K562 (cell line): ENCODE measurements around the gene RNU6-9. TPM values are rescaled to one million over a fixed set of nuclear protein-coding genes. Genes with fewer than 3 reads are reported as not detected.

ENCODE experiments used
- ATAC-seq: fragments of 200-7000 bp; cut with Tn5 transposase; 3 replicates; pipeline ENCODE4 v1.9.1; 2020; ENCODE audit warnings: moderate library complexity
- BruUV-seq: library from RNA; stranded (reverse); fragments of 400-500 nt; replicated peaks from 2 replicates; lab custom pipeline; 2021; lab: Mats Ljungman, UMichigan
- CTCF ChIA-PET: fragments of 300-600 bp; formaldehyde crosslinking; extraction: SDS; loops from one replicate; lab custom pipeline; 2021; ENCODE audit warnings: low intra/inter-chr PET ratio; lab: Yijun Ruan, JAX
- POLR2A ChIA-PET: fragments of 300-600, 350-650 bp; sonication (Branson Sonifier 250); formaldehyde crosslinking; extraction: SDS; loops from one replicate; lab custom pipeline; 2021; ENCODE audit warnings: antibody characterized with exemption, inconsistent platforms; lab: Yijun Ruan, JAX
- DNase-seq, 4 experiments: peaks; one replicate each; pipeline versions ENCODE4 v3.0.0 to v3.0.0-alpha.2; 2011 to 2018; ENCODE audit warnings: low spot score in 3 of 4, mixed read lengths in 3 of 4; ENCODE audit errors: extremely low read depth in 1 of 4
- FAIRE-seq: peaks from 2 replicates; lab custom pipeline; 2011; peaks lifted over from hg19 to GRCh38; lab: Jason Lieb, UNC
- H2AFZ ChIP-seq: 2 replicates; pipeline ENCODE4 v1.6.0; 2011; ENCODE audit warnings: low read depth, low read length, control low read depth, inconsistent platforms
- H3K27ac ChIP-seq: fragments of 200-600 bp; 3 replicates; pipeline ENCODE4 v1.8.0; 2011; ENCODE audit warnings: low read depth, mild to moderate bottlenecking, control low read depth, inconsistent platforms, low read length, moderate library complexity, mixed read lengths; ENCODE audit errors: extremely low read depth
- H3K27me3 ChIP-seq, 2 experiments: fragments of 300-600 bp in 1 of 2; 2 replicates in 1 of 2; 3 replicates in 1 of 2; pipeline versions ENCODE4 v1.6.0 to v1.8.0; 2011; ENCODE audit warnings: inconsistent platforms in 2 of 2, low read length in 2 of 2, mild to moderate bottlenecking in 1 of 2, mixed read lengths in 1 of 2, moderate library complexity in 1 of 2; ENCODE audit not compliant: control insufficient read depth in 2 of 2, insufficient read depth in 2 of 2
- H3K36me3 ChIP-seq: fragments of 300-600 bp; 3 replicates; pipeline ENCODE4 v1.8.0; 2011; ENCODE audit warnings: mild to moderate bottlenecking, low read length, inconsistent platforms; ENCODE audit not compliant: control insufficient read depth, insufficient read depth
- H3K4me1 ChIP-seq, 2 experiments: fragments of 200-600 bp in 1 of 2; replicated peaks in 1 of 2; 2 replicates in 1 of 2; 3 replicates in 1 of 2; pipeline versions ENCODE4 v1.5.1 to v1.8.0; 2011; ENCODE audit warnings: inconsistent platforms in 2 of 2, low read length in 2 of 2, mild to moderate bottlenecking in 1 of 2, mixed read lengths in 1 of 2, moderate library complexity in 1 of 2; ENCODE audit not compliant: control insufficient read depth in 2 of 2, insufficient read depth in 2 of 2
- H3K4me2 ChIP-seq: 2 replicates; pipeline ENCODE4 v1.6.1; 2011; ENCODE audit warnings: low read length, control low read depth, inconsistent platforms, mixed read lengths; ENCODE audit not compliant: insufficient read depth
- H3K4me3 ChIP-seq: fragments of 200-600 bp; sonication (generic), shearing (Covaris generic); 2 replicates; pipeline ENCODE4 v1.5.1; 2016; ENCODE audit warnings: control low read depth, inconsistent platforms
- H3K79me2 ChIP-seq: fragments of 200-600 bp; 3 replicates; pipeline ENCODE4 v1.8.0; 2011; ENCODE audit warnings: low read length, inconsistent platforms; ENCODE audit not compliant: control insufficient read depth, insufficient read depth
- H3K9ac ChIP-seq, 2 experiments: 2 replicates each; pipeline versions ENCODE4 v1.6.0 to v1.6.1; 2011; ENCODE audit warnings: low read depth in 2 of 2, low read length in 2 of 2, control low read depth in 1 of 2, inconsistent platforms in 1 of 2, mild to moderate bottlenecking in 1 of 2, mixed read lengths in 1 of 2; ENCODE audit not compliant: insufficient read depth in 1 of 2
- H3K9me1 ChIP-seq: one replicate; pipeline ENCODE4 v1.6.0; 2011; ENCODE audit warnings: inconsistent platforms, mild to moderate bottlenecking, low read length, moderate library complexity; ENCODE audit not compliant: control insufficient read depth, insufficient read depth
- H3K9me3 ChIP-seq: replicated peaks from 2 replicates; pipeline ENCODE4 v1.5.1; 2011; ENCODE audit warnings: low read depth, low read length, inconsistent platforms; ENCODE audit not compliant: control insufficient read depth, insufficient read depth
- H4K20me1 ChIP-seq: replicated peaks from 2 replicates; pipeline ENCODE4 v1.6.1; 2011; ENCODE audit warnings: low read length, inconsistent platforms, mixed read lengths; ENCODE audit not compliant: control insufficient read depth, insufficient read depth
- CBX1 ChIP-seq: sonication (generic); IDR thresholded peaks from 2 replicates; pipeline ENCODE4 v1.6.1; 2016; ENCODE audit warnings: antibody characterized with exemption, low read depth, mild to moderate bottlenecking
- KLF13 ChIP-seq: fragments of 450-650 bp; IDR thresholded peaks from 2 replicates; pipeline ENCODE4 v1.6.1; 2016; ENCODE audit warnings: missing genetic modification characterization, low read depth, mild to moderate bottlenecking, missing compliant biosample characterization, moderate library complexity, borderline replicate concordance
- L3MBTL2 ChIP-seq: fragments of 450-650 bp; IDR thresholded peaks from 2 replicates; pipeline ENCODE4 v1.6.1; 2016; ENCODE audit warnings: mild to moderate bottlenecking, moderate library complexity
- MCM7 ChIP-seq, 2 experiments: fragments of 450-650 bp; IDR thresholded peaks; 2 replicates each; pipeline ENCODE4 v1.6.1; 2016 to 2018
- NCOA1 ChIP-seq: fragments of 450-650 bp; IDR thresholded peaks from 2 replicates; pipeline ENCODE4 v1.6.1; 2016; ENCODE audit warnings: low read depth
- NFIC ChIP-seq: fragments of 450-650 bp; IDR thresholded peaks from 2 replicates; pipeline ENCODE4 v1.6.1; 2017; ENCODE audit warnings: mild to moderate bottlenecking, inconsistent platforms
- SMARCA5 ChIP-seq: fragments of 450-650 bp; IDR thresholded peaks from 2 replicates; pipeline ENCODE4 v1.6.1; 2016
- SRF ChIP-seq, 2 experiments: fragments of 250-450, 450-650 bp in 1 of 2; sonication (Bioruptor Pico) in 1 of 2; sonication (generic) in 1 of 2; formaldehyde crosslinking; IDR thresholded peaks; 2 replicates each; pipeline versions ENCODE4 v1.5.0 to v1.5.1; 2020 to 2022; ENCODE audit warnings: mild to moderate bottlenecking in 1 of 2, missing genetic modification reagents in 1 of 2
- ZBTB7A ChIP-seq: IDR thresholded peaks from 2 replicates; pipeline ENCODE4 v1.6.1; 2011; ENCODE audit warnings: low read depth, mild to moderate bottlenecking, low read length, moderate library complexity, borderline replicate concordance; ENCODE audit not compliant: control insufficient read depth
- ZC3H11A ChIP-seq: IDR thresholded peaks from 2 replicates; pipeline ENCODE4 v1.6.1; 2012; ENCODE audit warnings: low read depth, low read length, improper control_type of control experiment
- ZNF175 ChIP-seq: fragments of 200-800 bp; sonication (Bioruptor generic); IDR thresholded peaks from 2 replicates; pipeline ENCODE4 v1.6.1; 2016; ENCODE audit warnings: low read depth, mild to moderate bottlenecking, missing genetic modification characterization, missing compliant biosample characterization
- ZNF3 ChIP-seq: fragments of 250-450 bp; sonication (Bioruptor Pico); IDR thresholded peaks from 2 replicates; pipeline ENCODE4 v1.5.0; 2021; ENCODE audit warnings: mild to moderate bottlenecking, moderate library complexity
- WGBS: fragments of 100-300 bp; shearing (Covaris generic); methylation state at CpG from one replicate; pipeline ENCODE4 v1.1.6; 2016; ENCODE audit warnings: low coverage, mixed read lengths; ENCODE audit not compliant: insufficient coverage; ENCODE audit errors: missing lambda C conversion rate; 5-methylcytosine and 5-hydroxymethylcytosine counted together
- in situ Hi-C: fragments of 300-500 bp; cut with MboI; formaldehyde crosslinking; loops from 4 replicates; pipeline ENCODE4 v1.15.0; 2018; ENCODE audit warnings: inconsistent platforms, mixed read lengths
- intact Hi-C: fragments of 100-400 bp; cut with micrococcal nuclease; formaldehyde crosslinking; loops from 2 replicates; pipeline ENCODE4 v1.14.2; 2022
- polyA plus RNA-seq, 8 experiments: library from polyadenylated mRNA; depleted of rRNA in 4 of 8; stranded (reverse) in 5 of 8; unstranded in 3 of 8; fragments of >200 nt; fragmentation: Nextera tagmentation in 2 of 8; fragmentation: Illumina TruSeq in 1 of 8; extraction: Ambion mirVana in 2 of 8; extraction: Trizol in 1 of 8; gene quantifications; 2 replicates each; pipeline versions ENCODE4 v1.2.1 to v1.2.3, GENCODE V29; 2011 to 2014; ENCODE audit warnings: inconsistent platforms in 1 of 8, missing spikeins in 1 of 8
- total RNA-seq, 7 experiments: library from RNA; depleted of rRNA in 6 of 7; stranded (reverse); fragments of >200 nt in 6 of 7; fragmentation: Illumina TruSeq in 2 of 7; extraction: Trizol in 2 of 7; gene quantifications; 2 replicates each; pipeline versions ENCODE4 v1.2.1 to v1.2.3, GENCODE V29; 2011 to 2021; ENCODE audit warnings: low replicate concordance in 1 of 7
- TF ChIP-seq, protein P1 (sequence below), 2 experiments: IDR thresholded peaks; 2 replicates each; pipeline ENCODE4 v1.6.1; 2012; ENCODE audit warnings: improper control_type of control experiment in 2 of 2, low read depth in 2 of 2, low read length in 2 of 2, borderline replicate concordance in 1 of 2
- TF ChIP-seq, protein P2 (sequence below): fragments of 450-650 bp; IDR thresholded peaks from 2 replicates; pipeline ENCODE4 v1.6.1; 2016; ENCODE audit warnings: missing biosample characterization, missing genetic modification characterization
- TF ChIP-seq, protein P3 (sequence below), 2 experiments: fragments of 450-650 bp in 1 of 2; sonication (generic) in 1 of 2; formaldehyde crosslinking in 1 of 2; IDR thresholded peaks in 1 of 2; conservative IDR thresholded peaks in 1 of 2; 2 replicates each; pipeline versions ENCODE4 v1.6.1 to v1.8.1; 2016 to 2023; ENCODE audit warnings: mild to moderate bottlenecking in 2 of 2, moderate library complexity in 2 of 2, inconsistent platforms in 1 of 2, missing genetic modification reagents in 1 of 2
- TF ChIP-seq, protein P4 (sequence below): fragments of 200-800 bp; sonication (Bioruptor generic); IDR thresholded peaks from 2 replicates; pipeline ENCODE4 v1.6.1; 2017; ENCODE audit warnings: missing genetic modification characterization, missing compliant biosample characterization

The RNU6-9 gene
- total and polyA plus RNA-seq, 9 of the 15 experiments (the other 6 are each of a cell fraction or from before 2014, with no cell fraction given) = not detected

DNA sequence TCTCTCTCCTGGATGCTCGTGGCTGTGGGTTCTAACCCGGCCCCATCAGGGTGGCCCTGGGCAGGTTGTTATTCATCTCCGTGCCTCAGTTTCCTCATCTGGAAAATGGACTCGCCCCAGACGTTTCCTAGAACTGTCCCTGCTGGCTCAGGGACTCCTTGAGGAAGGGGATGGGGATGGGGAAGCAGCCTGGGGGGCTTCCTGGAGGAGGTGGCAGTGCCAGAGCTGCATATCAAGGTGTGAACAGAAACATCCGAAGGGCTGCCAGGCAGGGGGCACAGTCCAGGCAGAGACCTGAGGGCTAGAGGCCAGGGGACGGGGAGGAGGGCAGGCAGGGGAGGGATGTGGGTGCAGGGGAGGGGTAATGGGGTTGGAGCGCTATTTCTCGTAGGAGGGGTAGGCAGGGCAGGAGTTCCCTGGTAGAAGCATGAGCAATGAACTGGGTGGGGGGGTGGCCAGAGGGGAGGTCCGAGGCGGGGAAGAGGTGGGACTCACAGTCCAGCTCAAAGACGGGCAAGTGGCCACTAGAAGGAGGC lies 44.8 kb upstream of the RNU6-9 start:
- Histone ChIP-seq H2AFZ (no peak overlapping the region), H4K20me1 (no peaks in the 10 kb centered on the region), H3K9me3 (no peaks in the 10 kb centered on the region), H3K27ac (no peak overlapping the region), H3K9me1 (no peaks in the 10 kb centered on the region), H3K36me3 (no peaks in the 10 kb centered on the region), H3K4me3 (no peak overlapping the region), H3K4me1 (peaks cover 5 to 60% of the 10 kb centered on the region in 2 experiments; a peak in 4 of 5 replicates), H3K9ac (peak overlapping the region in 1 of 2 experiments; percentile 76; a peak in 1 of 4 replicates), H3K79me2 (no peaks in the 10 kb centered on the region), H3K4me2 (no peak overlapping the region), H3K27me3 (no peaks in the 10 kb centered on the region)
- POLR2A ChIA-PET = interaction anchor here (0.7 to 1.1 kb wide), 2 partner anchors 10 to 1367 kb away, joined by 3 read pairs; no protein-coding TSS in a partner anchor
- CTCF ChIA-PET = no interaction called here
- WGBS = 31% methylated on average over 11 of the region's 12 CpGs
- in situ Hi-C loops (no loop called here), intact Hi-C loops (no loop called here)
- DNase-seq = no peak
- FAIRE-seq = no peak
- BruUV-seq = no TSS peak
- peak; percentile 28 for ATAC-seq
- TF ChIP-seq ZNF3 (CRISPR knock-in tag) = no peak
- TF ChIP-seq ZNF175 = no peak
- no peak for TF ChIP-seq KLF13 (tag)
- no peak for TF ChIP-seq NFIC
- peak; percentile 52; the same call in 1 of the 2 replicates for TF ChIP-seq SMARCA5
- no peak for TF ChIP-seq L3MBTL2
- 0 out of 2 replicates have a peak, but pooled peaks have one; percentile 24 for TF ChIP-seq CBX1
- TF ChIP-seq, protein P1, sequence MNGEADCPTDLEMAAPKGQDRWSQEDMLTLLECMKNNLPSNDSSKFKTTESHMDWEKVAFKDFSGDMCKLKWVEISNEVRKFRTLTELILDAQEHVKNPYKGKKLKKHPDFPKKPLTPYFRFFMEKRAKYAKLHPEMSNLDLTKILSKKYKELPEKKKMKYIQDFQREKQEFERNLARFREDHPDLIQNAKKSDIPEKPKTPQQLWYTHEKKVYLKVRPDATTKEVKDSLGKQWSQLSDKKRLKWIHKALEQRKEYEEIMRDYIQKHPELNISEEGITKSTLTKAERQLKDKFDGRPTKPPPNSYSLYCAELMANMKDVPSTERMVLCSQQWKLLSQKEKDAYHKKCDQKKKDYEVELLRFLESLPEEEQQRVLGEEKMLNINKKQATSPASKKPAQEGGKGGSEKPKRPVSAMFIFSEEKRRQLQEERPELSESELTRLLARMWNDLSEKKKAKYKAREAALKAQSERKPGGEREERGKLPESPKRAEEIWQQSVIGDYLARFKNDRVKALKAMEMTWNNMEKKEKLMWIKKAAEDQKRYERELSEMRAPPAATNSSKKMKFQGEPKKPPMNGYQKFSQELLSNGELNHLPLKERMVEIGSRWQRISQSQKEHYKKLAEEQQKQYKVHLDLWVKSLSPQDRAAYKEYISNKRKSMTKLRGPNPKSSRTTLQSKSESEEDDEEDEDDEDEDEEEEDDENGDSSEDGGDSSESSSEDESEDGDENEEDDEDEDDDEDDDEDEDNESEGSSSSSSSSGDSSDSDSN (IDR thresholded peaks at IDR 0.05; ENCODE audit: borderline replicate concordance in 1 of 2, low read depth in 2 of 2, low read length in 2 of 2) = no peak
- no peak for TF ChIP-seq NCOA1
- no peak for TF ChIP-seq ZC3H11A
- TF ChIP-seq, protein P2, sequence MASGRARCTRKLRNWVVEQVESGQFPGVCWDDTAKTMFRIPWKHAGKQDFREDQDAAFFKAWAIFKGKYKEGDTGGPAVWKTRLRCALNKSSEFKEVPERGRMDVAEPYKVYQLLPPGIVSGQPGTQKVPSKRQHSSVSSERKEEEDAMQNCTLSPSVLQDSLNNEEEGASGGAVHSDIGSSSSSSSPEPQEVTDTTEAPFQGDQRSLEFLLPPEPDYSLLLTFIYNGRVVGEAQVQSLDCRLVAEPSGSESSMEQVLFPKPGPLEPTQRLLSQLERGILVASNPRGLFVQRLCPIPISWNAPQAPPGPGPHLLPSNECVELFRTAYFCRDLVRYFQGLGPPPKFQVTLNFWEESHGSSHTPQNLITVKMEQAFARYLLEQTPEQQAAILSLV (tag) = no peak
- TF ChIP-seq ZBTB7A = peak; percentile 35; the same call in 1 of the 2 replicates
- TF ChIP-seq, protein P3, sequence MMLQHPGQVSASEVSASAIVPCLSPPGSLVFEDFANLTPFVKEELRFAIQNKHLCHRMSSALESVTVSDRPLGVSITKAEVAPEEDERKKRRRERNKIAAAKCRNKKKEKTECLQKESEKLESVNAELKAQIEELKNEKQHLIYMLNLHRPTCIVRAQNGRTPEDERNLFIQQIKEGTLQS (IDR thresholded peaks at IDR 0.05) = no peak
- TF ChIP-seq, protein P3 (CRISPR knock-in tag; conservative IDR thresholded peaks at IDR 0.05) = no peak
- no peak for TF ChIP-seq MCM7 (IDR thresholded peaks at IDR 0.05)
- TF ChIP-seq SRF (CRISPR knock-in tag; IDR thresholded peaks at IDR 0.05) = no peak
- TF ChIP-seq, protein P4, sequence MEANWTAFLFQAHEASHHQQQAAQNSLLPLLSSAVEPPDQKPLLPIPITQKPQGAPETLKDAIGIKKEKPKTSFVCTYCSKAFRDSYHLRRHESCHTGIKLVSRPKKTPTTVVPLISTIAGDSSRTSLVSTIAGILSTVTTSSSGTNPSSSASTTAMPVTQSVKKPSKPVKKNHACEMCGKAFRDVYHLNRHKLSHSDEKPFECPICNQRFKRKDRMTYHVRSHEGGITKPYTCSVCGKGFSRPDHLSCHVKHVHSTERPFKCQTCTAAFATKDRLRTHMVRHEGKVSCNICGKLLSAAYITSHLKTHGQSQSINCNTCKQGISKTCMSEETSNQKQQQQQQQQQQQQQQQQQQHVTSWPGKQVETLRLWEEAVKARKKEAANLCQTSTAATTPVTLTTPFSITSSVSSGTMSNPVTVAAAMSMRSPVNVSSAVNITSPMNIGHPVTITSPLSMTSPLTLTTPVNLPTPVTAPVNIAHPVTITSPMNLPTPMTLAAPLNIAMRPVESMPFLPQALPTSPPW = peak; percentile 7; the same call in 1 of the 2 replicates
